AML-193 (cell line): ENCODE results near the gene POMC.
"Not testable (repeated sequence)": the region's sequence is repeated elsewhere in the genome, so short reads cannot be mapped to it uniquely, and the experiment has no call there.

ENCODE experiments used
- DNase-seq, 2 experiments: peaks; one replicate each; lab custom pipeline; 2025; lab: John Stamatoyannopoulos, UW

Gene POMC

DNA sequence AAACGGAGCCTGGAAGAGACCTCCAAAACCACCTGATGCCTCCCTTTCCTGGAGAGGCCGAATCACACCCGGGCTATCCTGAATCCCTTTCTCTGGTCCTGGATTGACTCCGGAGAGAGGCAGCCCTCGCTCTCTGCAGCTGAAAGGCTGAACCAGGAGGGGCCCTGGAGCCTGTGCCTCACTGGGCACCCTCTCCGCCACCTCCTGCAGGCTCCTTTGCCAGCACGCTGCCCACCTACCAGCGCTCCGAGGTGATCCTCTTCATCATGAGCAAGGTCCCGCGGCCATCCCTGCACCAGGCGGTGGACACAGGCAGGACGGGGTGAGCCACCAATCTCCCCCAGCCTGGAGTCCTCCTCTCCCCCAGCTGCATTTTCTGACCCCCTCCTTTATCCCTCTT is 35.7 kb downstream of the POMC start:
- no peak for DNase-seq

DNA sequence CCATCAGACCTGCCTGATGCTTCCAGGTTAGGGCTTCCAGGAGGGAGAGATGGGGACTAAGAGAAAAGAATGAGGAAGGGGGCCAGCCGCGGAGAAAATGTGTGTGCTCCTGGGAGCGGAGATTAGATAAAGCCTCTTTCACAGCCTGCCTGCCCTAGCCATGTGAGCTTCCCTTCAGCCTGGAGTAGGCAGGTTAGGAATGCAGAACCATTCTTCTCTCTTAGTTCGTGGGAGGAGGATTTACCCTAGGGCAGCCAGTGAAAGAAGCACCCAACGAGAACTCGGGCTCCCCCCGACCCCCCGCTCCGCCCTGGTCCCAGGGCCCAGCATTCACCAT is 36.1 kb downstream of the POMC start:
- no peak for DNase-seq

DNA sequence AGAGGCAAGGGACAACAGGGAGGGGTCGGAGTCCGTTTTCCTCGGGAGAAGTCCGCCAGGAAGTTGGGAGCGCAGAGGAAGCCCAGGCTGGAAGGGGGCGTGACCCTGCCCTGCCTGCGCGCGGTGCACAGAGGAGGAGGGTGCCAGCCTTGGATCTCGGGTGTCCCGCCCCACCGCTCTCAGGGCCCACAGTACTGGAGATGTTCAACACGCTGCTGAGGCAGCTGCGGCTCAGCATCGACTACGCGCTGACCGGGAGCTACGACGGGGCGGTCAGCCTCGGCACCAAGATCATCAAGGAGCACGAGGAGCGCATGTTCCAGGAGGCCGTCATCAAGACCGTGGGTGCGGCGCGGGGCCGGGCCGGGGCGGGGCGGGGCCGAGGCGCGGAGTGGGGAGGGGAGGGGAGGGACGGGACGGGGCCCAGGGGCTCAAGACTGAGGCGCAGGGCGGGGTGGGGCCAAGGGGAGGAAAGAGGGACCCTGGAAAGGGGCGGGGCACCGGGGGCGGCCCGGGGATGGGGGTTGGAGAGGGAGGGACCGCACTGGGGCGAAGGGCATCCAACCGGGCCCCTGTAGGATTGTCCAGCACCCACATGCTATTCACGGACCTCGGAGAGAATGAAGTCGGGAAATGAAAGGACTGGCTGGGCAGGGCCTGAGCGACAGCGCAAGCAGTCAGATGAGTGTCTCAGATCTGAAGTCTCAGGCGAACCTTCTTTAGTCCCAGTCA is 36.6 kb downstream of the POMC start:
- DNase-seq: no peak

DNA sequence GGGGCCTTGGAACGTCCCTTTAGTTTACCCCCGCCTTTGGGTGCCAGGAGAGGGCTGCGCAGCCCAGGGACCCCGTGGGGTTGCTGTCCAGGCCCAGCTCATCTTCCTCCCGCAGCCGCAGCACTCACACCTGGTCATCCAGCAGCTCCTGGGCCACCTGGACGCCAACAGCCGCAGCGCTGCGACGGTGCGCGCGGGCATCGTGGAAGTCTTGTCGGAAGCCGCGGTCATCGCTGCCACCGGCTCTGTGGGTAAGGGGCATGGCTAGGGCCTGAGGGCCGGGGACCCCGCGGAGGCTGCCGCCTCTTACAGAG is 37.2 kb downstream of the POMC start:
- DNase-seq: no peak

DNA sequence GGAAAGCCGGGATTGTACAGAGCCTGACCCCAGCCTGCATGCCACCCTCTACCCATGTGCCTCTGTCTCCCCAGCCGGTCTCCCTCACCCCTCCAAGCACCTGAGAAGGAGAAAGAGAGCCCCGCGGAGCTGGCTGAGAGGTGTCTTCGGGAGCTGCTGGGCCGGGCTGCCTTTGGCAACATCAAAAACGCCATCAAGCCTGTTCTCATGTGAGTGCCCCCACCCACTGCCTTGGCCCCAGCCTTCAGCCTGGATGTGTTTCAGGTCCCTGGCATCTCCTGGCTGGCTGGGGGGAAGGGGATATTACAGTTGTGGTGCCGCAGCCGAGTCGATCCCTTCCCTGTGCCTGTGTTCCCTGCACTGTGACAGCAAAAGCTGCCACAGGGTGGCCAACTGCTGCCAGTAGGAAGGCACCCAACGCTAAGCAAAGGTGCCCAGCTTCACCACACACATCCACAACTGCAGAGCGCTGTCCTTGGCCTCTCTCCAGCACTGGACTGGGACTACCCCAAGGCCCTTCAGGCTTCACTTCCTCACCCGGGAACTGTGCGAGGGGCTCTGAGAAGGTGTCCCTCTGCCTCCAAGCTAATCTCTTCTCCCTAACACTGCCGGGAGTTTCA is 38.4 kb downstream of the POMC start:
- no peak for DNase-seq

DNA sequence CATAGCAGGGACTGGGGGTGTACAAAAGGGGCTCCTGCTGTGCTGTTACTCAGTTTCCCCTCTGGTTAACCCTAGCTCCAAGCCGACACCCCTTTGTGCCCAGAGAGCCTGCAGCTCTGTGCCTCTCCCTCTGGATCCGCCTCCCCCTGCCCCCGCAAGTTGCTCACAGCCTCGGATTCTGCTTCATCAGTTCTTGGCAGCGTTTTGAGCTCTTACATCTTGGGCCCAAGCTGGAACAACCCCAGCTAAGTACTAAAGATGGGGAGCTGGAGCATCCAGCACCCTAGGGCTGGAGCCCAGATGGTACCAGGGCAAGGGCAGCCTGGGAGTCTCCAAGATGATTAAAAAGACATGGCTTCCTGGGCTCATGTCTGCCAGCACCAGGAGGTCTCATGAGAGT is 40.7 kb downstream of the POMC start:
- no peak for DNase-seq

DNA sequence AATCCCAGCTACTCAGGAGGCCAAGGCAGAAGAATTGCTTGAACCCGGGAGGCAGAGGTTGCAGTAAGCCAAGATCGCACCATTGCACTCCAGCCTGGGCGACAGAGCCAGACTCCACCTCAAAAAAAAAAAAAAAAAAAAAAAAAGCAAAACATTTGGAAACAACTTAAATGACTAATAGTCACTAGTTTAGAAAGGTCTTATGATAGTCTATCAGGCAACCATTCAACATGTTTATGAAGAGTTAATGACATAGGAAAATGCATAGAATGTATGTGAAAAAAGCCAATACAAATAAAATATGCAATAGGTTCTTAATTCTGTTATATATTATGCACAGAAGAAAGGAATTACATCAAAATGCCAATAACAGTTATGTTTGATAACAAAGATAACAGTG is 41.3 kb downstream of the POMC start:
- not testable (repeated sequence) for DNase-seq

DNA sequence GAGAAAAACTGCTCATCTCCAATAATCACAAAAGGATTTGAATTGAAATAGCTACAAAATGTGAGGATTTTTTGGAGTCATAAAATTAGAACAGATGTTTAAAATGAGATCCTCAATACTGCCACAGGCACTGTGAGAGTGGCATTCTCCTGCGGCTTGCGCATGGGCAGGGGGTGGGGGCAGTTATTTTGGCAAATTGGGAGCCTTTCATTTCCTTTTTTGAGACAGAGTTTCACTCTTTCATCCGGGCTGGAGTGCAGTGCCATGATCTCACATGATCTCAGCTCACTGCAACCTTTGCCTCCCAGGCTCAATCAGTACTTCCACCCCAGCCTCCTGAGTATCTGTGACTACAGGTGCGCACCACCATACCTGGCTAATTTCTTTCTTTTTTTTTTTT is 42.4 kb downstream of the POMC start:
- no peak for DNase-seq

DNA sequence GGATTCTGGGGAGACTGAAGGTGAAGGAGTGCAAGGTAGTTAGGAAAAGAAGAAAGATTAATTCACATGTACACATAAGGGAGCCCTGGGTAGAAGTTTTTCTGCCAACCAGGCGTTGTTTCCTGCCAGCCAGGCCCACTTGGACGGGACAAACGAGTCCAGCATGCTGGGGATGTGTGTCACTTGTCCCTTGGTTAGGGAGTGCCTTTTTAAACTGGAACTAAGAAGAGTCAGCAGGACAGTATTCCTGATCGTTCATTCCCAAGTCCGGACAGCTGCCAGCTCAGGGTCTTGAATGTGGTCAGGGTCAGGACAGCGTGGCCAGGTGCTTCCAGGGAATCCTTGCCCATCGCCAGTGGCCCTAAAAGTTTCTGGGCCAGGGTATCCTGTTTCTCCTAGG is 43.2 kb downstream of the POMC start:
- no peak for DNase-seq

DNA sequence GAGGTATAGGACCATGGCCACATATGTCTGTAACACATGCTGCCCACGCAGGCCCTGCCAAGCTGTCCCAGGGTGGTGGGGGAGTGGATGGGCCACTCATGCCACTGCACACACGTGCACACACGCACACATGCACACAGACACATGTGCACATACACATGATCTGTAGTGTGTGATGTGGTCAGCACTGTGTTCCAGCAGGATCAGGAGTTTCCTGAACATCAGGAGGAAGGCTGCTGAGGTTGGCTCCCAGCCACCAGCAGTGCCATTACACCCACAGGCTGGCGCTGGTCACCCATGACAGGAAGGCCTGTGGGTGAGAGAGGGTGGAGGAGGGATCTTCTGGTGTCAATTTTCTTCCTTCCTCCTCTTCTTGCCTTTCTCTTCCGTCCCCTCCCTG is 44.7 kb downstream of the POMC start:
- no peak for DNase-seq

DNA sequence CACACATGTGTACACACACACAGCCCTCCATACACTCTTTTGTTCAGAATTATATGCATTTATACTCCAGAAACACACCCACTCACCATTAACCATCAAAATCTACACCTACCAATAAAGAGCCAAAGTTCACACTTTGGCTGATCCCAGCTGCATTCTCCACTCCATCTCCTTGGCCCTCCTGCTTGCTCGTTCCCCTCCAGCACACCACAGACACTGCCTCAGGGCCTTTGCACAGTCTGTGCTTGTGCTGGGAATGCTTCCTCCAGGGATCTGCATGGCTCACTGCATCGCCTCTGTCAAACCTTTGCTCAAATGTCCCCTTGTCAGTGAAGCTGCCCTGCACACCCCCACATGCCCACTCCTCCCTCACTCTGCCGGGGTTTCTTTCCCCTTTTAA is 46.0 kb downstream of the POMC start:
- DNase-seq: no peak

DNA sequence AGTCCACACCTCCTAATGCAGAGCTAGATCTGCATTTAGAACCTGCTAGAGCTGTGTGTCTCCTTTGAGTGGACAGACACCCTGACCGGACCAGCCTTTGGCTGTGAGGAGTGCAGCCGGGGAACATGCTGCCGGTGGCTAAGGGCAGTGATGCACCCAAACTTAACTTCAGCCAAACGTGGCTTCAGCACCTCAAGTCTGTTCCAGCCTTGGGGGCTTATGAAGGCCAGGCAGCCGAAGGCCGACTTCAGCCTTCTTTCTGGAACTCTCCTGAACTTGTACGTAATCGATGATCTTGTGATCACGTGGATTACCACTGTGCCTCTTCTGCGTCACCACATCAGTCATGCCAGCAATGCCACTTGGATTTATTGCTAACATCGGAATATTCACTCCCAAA is 49.1 kb downstream of the POMC start:
- no peak for DNase-seq

DNA sequence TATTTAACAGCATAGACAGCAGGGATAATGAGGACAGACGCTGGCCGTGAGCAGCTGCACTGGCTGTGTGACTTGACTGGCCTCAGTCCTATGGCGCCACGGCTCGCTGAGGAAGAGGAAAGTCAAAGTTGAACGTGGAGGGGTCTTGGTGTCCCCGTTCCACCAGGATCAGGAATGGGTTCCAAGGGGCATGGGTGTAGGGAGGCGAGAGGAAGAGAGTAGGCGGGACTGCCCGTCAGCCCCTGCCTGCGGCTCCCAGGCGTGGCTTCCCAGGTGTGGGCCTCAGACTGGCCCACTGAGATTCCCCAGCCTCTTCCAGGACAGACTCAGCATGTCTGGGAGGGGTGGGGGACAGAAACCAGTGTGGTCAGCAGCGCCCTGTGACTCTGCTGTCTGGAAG is 51.4 kb downstream of the POMC start:
- DNase-seq: no peak

DNA sequence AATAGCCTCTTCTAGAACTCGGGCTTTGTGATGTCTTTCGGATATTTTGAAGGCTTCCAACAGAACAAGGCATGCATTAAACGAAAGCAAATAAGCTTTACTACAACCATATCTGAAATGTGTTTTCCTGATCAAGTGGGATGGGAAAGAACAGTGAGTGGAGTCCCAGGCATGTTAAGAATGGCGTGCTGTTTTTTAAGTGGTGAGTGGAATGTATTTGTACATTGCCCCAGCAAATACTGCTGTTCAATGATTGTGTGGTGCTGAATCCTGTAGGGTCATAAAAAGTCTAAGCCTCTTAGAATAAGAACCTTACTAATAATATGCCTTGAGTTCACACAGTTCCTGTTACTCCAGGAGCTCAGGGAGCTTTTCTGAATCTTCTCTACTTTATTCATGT is 52.5 kb downstream of the POMC start:
- DNase-seq: no peak

DNA sequence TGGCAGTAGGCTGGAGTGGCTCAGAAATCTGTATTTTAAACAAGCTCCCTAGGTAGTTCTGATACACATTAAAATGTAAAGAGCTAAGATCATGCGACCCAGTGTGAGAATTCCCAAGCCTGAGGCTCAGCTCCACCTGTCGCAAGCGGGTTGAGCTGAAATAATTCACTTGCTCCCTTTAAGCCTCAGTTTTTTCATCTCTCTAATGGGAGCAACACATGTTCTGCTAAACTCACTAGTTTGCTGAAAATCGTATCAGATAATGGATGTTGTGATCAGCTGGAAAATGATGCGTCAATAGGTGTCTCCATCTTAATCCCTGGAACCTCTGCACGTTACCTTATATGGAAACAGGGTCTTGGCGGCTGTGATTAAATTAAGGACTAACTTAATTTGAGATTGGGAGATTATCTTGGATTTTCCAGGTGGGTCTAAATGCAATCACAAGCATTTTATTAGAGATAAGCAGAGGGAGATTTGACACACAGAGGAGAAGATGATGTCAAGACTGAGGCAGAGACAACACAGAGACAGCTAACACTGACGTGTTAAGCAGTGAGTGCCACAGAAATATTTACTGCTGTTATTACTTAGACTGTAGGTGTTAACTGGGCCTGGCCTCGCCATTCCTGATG is 53.0 kb downstream of the POMC start:
- no peak for DNase-seq

DNA sequence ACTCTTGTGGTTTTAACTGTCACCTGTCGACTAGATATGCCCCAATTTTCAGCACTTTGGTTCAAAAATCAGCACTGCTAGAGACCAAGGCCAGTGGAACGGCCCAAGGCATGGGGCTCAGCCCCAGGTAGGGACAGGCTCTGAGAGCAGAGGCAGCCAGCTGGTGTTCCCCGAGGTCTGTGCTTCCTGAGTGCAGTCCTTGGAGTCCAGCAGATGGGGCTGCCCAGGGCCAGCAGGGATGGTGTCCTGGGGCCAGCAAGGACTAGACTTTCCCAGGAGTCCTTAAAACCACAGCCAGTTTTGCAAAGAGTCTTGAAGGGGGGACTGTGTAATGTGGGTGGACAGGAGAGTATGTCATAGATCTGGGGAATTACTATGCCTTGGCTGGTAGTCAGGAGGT is 56.3 kb downstream of the POMC start:
- DNase-seq: no peak
